ENCODE results near the gene SPAG16.

The SPAG16 gene

DNA sequence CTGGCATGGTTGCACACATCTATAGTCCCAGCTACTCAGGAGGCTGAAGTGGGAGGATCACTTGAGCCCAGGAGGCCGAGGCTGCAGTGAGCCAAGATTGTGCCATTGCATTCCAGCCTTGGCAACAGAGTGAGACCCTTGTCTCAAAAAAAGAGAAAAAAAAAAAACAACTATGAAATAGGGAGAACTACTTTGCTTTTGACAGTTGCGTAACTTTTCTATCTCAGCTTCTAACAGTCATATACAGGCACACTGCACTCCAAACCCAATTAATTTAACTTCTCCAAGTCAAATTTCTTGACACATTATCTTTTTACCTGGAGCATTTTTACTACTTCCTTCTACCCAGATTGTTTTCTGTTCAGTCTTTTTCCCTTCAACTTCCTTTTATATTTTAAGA is 1102.5 kb downstream of the SPAG16 start:
- DNase-seq (ENCODE audit: low spot score), result no peak

DNA sequence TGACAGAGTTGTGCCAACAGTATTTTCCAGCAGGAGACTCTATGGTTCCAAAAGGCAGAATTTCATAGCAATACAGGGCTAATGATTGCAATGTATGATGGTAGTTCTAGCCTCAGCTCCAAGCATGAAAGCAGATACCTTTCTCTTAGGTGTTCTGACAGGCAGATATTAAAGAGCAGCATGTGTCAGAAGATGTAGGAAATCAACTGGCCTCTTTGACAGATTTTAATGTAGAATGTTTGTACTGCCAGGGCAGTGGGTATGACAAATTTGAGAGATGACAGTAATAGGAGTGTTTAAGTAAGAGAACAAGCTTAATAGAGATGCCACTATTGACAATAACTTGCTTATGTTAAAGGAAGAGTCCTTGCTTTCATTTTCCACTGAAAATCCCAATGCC is 1105.1 kb downstream of the SPAG16 start:
- DNase-seq (ENCODE audit: low spot score), result no peak

DNA sequence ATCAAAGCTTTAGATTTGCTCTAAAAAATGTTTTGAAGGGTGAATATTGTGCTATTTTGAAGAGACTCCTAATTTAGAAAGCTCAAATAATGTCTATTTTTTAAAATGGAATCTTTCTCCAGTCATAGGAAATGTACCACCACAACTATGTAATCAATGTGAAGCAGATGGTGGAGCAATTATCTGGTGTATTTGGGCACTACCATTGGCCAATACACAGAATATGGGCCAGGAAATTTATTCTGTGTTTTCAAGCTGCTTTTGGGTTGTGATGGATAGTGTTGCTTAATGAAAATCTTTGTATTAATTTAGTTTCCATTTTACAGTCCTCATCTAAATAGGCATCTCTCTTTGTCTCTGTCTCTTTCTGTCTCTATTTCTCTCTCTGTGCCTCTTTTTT is 1109.5 kb downstream of the SPAG16 start:
- no peak for DNase-seq (ENCODE audit: low spot score)

DNA sequence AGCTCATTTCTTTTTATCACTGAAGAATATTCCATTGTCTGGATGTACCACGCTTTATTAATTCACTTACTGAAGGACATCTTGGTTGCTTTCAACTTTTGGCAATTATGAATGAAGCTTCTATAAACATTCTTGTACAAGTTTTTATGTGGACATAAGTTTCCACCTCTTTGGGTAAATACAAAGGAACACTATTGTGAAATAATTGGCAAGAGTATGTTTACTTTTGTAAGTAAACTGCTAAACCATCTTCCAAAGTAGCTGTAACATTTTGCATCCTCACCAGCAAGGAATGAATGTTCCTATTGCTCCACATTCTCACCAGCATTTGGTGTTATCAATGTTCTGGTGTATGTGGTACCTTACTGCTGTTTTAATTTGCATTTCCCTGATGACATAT is 1110.8 kb downstream of the SPAG16 start:
- no peak for DNase-seq (ENCODE audit: low spot score)

DNA sequence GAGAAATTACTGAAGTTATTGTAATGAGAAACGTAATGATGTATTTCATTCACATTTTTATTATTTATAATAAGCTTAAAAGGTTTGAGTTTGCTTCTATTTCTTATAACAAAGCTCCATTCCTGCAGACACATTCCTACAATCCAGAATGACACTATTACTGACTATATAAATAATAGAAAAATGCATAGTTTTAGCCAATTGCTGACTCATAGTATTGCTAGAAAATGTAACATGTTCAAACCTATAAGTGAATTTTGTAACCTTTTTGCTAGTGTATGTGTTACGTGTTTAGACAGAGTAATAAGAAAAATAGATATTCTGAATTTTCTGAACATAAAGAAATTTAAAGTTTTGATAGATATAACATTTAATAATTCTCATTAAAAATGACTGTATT is 1117.3 kb downstream of the SPAG16 start:
- no peak for DNase-seq (ENCODE audit: low spot score)

DNA sequence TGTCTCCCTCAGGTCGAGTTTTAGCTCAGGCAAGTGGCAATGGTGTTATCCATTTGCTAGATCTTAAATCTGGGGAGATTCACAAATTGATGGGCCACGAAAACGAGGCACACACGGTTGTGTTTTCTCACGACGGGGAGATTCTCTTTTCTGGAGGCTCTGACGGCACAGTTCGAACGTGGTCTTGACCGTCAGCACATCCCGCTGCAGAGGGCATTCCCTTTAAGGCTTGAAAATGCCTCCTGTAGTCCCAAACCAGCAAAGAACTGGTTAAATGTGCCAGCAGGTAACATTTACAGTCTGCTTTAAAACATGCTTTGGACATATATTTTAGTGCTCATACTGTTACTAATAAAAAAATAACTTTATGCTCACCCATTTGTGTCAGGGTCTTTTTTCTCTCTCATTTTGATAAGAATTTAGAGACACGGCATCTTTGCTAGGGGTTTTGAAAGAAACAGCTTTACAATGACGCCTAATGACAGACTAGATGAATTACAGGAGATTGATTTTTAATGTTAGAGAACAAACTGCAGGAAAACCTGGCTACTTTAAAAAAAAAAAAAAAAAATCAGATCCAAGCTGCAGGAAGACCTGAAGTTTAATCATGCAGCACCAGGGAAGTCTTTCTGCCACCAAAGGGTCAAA is 1126.0 kb downstream of the SPAG16 start:
- DNase-seq (ENCODE audit: low spot score), result no peak

DNA sequence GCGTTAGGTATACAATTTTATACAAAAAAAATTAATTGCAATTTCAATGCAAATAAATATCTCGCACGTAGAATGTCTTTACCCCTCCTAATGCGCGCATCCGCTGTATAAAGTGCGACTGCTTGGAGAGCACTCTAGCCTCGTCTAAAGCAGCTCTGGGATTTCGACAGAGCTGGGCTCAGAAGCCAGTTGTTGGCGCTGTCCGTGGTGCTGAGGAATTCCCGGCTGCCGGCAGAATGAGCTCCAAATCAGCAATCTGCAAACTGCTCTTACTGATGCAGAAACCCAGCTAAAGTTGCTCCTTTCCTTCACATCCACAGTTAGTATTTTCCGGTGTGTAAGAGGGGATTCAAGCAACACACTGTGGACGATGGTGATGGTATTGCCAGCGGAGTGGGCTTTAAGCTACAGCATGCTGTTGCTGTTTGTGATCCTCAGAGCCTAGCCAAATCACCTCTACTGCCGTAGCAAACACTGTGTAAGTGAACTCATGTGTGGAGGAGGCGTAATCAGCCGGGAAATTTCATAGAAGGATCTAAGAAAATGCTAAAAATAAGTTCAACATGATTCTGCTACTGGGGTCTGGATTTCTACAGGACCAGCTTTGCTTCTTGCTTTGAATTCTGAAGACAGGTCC is 1126.8 kb downstream of the SPAG16 start, which contains the start of gene VWC2L:
VWC2L (plus strand) TSS at position 137 of the 637 bp plus-strand sequence. CDS start 3,140 bp downstream, outside the sequence.
- peak; percentile 70 for DNase-seq (ENCODE audit: low spot score)

DNA sequence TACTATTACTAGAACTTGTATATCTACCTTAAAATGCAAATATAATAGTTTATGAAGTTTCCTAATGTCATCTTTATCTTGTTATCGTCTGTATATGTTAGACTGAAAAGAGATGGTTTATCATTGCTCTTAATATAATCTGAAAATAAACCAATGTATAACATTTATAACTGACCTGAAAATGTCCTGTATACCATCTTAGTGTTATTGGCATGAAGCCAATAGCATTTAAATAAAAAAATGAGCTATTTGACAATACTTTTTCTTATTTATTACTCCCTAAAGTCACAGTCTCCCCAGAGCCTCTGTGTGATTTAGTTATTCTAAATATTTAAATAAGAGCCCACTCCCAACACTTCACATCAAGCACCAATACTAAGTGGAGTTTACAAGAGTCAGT is 1128.4 kb downstream of the SPAG16 start:
- no peak for DNase-seq (ENCODE audit: low spot score)

DNA sequence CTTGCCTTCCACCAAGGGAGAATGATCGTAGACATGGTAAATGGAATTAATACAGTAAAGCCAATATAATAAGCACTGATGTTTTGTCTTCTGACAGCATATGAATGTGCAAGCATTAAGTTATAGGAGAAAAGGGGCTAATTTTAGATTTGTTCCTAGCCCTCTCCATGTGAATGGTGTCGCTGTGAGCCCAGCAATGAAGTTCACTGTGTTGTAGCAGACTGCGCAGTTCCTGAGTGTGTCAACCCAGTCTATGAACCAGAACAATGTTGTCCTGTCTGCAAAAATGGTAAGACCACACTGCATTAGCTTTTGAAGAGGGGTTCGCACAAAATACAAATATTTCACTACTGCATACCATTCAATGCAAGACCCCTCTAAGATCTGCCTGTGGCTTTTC is 1152.2 kb downstream of the SPAG16 start:
- no peak for DNase-seq (ENCODE audit: low spot score)

DNA sequence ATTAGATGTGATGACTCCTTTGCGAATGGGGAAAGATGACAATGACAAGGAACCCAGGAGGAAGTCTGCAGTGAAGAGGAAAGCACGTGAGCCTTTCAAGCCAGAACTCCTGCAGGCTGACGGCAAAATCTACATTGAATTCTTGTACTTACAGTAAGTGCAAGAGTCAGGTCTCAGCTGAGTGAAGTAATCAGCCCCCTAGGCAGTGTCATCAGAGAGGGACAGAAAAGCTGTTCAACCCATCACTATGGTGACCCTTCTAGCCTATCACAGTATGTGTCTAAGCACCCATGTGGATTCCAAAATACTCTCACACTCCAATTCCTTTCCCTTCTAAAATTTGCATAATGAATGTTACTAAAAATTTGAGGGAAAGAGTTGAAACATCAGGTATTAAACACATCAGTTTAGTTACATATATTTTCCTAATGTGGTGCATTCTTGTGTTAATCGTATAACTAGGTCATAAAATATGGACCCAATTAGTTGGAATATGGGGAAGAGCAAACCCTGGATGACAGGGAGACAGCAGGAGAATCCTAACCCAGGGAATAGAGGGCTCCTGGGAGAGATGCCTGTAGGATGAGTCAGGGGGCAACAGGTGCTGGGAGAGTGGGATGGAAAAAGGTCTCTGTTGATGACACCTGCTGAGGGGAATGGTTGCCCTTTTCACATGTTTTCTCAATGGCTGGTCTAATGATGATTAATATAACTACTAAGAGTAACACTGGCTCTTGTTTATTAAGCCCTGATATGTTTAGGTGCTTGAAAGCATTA is 1166.0 kb downstream of the SPAG16 start:
- no peak for DNase-seq (ENCODE audit: low spot score)

DNA sequence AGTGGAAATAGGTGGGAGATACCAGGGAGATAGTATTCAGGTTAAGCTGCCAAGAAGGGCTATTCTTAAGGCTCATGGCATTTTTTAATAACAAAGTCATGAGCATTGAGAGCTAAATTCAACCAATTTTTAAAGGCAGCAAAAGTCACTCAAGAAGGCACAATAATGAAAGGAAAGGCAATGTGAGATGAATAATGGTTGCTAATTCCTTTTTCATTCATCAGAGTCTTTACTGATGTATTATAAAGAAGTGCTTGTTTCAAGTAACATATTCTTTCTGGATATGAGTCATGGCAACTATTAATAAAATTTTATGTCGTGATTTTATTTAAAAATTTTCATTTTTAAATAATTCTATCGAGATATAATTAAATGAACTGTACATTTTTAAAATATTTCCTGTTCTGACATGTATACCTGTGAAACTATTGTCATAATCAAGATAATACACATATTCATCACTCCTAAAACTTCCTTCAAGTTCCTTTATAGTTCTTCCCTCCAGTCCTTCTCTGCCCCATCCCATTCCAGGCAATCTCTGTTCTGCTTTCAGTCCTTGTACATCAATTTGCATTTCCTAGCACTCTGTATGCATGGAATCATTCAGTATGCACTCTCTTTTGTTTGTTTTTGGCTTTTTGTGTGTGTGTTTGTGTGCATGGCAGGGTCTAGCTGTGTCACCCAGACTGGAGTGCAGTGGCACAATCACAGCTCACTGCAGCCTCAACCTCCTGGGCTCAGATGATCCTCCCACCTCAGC is 1167.4 kb downstream of the SPAG16 start:
- DNase-seq (ENCODE audit: low spot score), result no peak

All from AG08395 (cell line).